ENCODE results near the gene NMNAT2.

The NMNAT2 gene

GRCh38 chr1:183363972-183364371 lies 54.2 kb downstream of the NMNAT2 start:
- no peak for DNase-seq

GRCh38 chr1:183361081-183361480 lies 57.1 kb downstream of the NMNAT2 start:
- no peak for DNase-seq

DNA sequence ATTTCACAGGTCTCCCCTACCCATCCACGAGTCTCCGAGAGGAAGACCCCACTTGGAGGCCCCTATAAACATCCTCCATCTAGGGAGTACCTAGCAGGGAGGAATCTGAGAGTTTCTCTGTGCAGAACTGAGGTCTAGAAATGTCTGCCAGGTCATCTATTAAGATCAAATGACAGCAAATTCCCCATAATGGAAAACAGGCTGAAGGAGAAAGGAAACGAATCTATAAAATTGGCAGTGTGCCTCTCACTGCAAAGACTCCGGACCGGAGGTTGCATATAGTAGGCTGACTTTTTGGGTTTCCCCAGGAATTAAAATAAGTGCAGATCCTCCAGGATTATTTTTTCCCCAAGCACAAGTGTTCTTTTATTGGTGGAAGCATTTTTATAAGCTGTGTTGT lies 57.7 kb downstream of the NMNAT2 start:
- DNase-seq, result no peak

GRCh38 chr1:183356534-183357182 lies 61.5 kb downstream of the NMNAT2 start:
- no peak for DNase-seq

- DNase-seq, result no peak
Observed at GRCh38 chr1:183355797-183356196, 62.4 kb downstream of the NMNAT2 start.

GRCh38 chr1:183355181-183355580 lies 63.0 kb downstream of the NMNAT2 start:
- DNase-seq, result no peak

DNA sequence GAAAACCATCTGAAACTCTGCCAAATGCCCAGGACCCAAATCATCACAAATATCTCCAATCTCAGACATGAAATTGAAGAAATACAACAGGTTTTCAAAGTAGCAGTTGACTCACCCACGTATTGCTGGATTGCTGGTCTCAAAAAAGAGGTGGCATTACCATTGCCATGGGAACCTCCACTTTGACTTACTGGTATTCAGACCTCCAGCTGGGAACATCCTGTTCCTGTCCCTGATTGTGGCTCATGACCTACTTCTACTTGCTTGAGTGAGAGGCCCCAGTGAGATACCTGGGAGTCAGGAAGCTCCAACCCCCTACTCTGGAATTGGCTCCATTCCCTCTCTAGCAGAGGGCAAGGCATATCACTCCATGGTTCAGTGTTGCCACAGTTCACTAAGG lies 64.6 kb downstream of the NMNAT2 start:
- no peak for DNase-seq

DNA sequence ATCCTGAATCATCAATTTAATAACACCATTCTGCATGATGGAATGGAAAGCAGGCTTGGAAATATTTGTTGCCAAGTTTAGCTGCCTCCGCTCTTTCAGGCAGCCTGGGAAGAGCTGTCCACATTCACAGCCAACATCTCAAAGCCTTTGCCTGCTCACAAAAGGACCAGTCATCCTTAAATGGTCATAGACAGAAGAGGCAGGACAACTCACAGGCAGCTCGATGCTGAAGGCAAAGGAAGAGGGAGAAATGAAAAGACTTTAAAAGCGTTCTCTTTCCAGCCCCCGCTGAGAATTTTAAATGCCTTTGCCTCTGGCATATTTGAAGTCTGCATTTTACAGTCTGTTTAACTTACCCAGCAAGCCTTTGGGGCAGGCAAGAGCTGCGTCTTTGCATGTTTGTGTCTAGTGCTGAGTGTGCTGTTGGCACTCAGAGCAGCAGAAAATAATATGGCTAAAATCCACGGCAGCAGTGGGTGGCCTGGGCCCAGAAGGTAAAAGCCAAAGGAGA lies 68.9 kb downstream of the NMNAT2 start:
- no peak for DNase-seq

- DNase-seq, result no peak
Observed at GRCh38 chr1:183346276-183346732, 71.9 kb downstream of the NMNAT2 start.

DNA sequence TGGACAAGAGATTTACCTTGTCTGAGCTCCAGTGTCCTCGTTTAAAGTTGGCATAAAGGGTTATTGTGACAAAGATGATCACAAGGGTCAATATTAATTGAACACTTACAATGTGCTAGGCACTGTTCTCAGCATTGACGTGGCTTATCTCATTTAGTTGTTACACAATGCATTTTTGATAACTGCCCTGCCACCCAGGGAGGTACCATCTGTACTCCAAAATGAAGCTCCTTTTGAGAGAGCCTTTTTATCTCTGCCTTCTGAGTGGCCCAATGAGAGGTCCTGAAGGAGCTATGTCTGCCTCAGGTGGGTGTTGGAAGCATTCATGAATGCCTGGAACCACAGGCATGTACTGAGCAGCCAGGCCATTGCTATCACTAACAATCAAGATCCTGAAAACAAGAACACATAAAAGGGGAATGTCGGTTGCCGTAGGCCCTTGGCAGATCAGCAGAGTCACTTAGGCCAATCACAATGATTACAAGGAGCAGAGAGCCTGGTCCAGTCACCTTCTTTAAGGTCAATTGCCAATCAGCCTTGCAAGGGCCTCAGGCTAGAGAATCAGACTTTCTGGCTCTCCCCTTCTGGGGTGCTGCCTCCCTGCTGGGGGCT lies 78.5 kb downstream of the NMNAT2 start:
- DNase-seq, result no peak

DNA sequence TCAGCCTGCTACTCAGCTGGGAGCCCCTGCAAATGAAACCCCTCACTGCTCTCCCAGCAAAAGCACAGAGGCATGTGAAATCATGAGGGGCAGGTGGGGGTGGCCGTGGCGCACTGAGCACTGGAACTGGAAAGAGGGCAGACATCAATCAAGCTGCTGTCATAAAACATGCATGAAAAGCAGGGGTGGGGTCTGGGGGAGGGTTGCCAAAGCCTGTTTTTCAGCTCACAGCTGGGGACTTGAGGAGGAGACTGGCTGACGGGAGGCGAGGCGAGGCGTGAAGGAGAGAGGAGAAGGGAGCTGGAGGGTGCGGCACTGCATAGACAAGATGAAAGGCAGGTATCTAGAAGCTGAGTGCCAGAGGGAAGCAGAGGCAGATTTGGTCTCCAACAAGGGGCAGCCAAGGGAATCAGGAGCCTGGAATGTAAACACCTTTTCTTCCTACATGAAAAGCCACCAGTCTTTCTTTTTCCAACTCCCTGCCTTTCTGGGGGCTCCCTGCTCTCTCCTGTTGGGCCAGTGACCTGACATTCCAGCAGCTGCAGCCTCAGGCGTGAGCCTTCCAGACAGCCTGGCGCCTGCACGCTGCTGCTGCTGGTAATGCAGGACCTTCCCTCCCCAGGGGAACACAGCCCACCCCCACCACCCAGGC lies 87.0 kb downstream of the NMNAT2 start:
- DNase-seq, result no peak

DNA sequence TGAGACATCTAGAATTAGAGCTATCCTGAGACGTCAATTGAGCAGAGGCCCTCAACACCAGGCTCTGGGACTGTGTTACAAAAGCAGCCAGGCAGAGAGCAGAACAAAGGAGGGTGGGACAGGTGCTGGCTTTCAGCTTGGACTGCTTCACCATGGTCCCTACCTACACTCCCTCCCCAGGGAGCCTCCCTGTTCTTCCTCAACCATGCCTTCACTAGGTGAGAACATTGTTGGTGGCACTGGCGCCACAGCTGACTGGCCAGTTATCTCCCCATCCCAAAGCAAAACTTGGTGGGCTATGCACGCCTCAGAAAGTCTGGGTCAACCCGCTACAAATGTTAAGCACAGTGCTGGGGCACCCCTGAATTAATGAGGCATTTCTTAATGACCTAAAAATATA lies 87.8 kb downstream of the NMNAT2 start:
- no peak for DNase-seq

GRCh38 chr1:183328371-183328770 lies 89.8 kb downstream of the NMNAT2 start:
- DNase-seq, result no peak

DNA sequence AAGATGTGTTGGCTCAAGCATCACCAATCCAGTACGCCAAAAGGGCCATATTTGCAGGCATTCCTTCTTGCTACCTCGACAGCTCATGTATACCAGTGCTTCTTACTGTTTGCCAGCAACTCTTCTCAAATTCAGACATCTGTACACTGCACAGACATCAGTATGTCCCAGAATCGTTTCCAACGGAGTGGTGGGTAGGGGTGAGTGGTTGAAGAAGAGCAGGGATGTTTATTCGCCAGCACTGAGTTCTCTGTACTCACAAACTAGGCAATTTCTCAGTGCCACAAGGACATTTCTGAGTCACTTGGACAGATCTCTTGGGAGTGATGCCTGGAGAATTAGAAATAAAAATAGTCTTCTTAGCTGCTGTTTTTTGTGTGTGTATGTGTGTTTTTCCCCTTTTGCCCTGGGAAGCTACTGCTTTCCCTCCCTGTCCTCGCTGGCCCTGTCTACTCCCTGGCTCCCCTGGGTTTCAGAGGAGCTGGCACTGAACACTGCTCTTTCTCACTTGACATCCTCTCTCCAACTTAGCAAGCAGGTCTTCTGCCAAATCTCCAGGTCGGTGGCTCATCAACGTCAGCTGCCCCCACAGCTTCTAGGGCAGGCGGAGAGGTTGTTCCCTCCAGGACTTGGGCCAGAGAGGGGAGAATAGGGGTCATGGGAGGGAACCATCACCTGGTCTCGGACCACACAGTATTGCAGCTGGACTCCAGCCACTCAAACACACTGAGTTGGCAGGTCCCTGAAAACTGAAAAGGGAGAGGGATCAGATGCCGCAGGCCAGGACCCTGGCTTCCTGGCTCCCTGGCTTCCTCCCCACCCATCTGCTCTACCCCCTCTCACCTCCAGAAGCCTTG lies 90.5 kb downstream of the NMNAT2 start:
- DNase-seq, result no peak

DNA sequence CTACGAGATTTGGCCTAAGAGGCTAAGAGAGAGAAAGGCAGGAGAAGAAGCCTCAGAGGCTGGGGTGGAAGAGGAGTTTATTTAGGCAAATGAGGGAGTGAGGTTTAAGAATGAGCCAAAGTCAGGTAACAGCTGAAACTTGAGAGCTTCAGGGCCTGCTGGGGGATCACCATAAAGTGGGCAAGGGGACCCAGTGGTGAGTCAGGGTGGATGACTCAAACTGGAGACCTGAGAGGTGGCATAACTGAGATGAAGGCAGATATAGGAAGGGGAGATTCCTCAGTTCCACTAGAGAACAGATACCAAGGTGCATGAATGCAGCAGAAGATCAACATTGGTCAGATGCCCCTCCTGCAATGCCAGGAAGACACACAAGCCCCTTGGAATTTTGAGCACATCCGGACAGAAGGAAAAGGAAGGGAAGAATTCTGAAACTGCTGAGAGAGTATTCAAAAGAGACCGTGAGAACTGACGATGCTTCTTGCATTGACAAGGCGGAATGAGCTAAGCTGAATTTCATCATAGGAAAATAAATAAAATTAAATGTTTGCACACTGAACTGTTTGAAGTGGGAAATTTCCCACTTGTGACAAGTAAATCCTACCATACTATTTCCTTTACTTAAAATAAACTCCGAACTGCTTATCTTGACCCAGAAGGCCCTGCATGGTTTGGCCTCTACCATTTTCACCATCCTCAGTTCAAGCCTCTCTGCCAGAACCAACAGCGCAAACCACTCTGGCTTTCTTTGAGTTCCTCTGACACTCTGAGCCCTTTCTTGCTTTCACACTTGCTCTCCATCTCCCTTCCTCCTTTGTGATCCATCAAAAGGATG lies 94.1 kb downstream of the NMNAT2 start:
- DNase-seq, result no peak

DNA sequence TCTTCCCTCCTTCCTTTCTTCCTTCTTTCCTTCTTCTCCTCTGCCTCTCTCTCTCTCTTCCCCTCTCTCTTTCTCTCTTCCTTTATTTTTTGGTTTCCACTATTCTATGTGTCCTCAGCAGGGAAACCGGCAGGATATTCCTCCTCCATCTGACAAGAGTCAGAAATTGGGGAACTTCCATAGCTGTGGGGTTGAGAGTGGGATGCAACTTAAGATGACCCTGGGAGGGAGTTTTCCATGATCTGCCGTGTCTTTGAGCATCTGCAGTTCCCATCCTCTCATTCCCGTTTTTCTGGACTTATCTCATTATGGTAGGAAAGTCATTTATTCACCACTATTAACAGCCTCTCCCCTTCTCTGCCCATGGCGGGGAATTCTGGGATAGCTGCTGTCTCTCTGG lies 98.6 kb downstream of the NMNAT2 start:
- DNase-seq, result no peak

DNA sequence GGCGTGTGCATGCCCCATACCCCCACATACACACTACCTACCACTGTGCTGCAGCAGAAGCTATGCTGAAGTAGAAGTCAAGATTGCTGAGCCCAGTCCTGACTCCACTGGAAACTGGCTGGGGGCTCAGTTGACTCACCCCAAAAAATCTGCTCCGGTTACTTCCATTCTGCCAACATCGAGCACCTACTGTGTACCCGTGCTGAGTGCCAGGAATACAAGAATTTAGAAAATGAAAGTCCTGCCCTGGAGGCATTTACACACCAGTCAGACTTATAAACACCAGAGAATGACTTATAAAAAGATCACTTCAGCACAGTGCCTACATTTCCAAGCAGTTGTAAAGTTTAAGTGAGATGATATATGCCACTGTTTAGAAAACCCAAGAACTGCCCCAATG lies 99.1 kb downstream of the NMNAT2 start:
- DNase-seq, result no peak

DNA sequence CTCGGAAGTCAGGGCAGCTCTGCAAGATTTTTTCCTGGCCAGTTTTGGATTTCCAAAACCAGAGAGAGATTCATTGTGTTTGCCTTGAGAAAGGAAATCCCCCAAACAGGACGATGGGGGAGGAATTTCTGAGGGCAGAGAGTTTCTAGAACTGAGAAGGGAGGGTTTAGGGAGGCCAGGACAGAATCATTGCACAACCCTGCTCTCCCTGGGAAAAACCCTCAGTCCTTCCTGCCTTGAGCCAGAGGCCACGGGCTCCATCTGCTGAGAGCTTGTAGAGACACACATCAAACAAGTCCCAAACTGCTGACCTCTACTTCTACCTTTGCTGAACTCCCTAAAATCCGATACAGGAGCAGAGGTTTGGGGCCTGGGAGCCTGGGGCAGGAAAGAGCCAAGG lies 99.7 kb downstream of the NMNAT2 start:
- no peak for DNase-seq

DNA sequence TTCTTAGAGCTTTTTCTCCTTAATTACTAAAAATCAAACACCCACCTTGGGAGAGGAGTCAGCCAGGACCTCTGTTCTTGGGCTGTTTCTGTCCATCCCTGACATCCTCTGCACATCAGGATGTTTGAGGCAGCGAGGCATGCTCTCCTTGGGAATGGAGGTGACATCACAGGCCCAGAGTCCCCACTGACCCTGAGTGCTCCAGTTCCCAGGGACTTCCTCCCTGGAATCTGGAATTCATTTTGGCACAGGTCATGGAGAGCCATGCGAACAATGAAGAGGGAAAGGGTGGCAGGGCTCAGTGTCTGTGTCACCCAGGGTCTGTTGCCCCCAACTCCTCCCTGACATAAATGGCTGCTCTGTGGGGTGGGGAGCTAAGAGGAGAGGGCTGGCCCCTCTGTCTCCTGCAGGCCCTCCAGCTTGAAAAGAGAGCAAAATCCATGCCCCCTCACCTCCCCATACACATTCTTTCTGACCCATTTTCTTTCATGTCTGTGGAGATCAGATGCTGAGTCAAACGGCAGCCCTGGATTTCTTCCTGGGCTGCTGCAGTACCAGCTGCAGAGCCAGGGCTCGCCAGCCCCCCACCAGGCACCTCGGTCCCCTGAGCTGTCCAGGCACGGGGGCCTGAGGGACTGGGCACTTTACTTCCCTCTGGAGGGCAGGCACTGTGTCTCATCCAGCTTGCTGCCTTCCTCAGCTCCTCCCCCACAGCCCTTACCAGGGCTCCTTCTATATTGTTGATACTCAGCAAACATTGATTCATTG lies 102.0 kb downstream of the NMNAT2 start:
- no peak for DNase-seq

GRCh38 chr1:183313063-183313462 lies 105.1 kb downstream of the NMNAT2 start:
- DNase-seq, result no peak

DNA sequence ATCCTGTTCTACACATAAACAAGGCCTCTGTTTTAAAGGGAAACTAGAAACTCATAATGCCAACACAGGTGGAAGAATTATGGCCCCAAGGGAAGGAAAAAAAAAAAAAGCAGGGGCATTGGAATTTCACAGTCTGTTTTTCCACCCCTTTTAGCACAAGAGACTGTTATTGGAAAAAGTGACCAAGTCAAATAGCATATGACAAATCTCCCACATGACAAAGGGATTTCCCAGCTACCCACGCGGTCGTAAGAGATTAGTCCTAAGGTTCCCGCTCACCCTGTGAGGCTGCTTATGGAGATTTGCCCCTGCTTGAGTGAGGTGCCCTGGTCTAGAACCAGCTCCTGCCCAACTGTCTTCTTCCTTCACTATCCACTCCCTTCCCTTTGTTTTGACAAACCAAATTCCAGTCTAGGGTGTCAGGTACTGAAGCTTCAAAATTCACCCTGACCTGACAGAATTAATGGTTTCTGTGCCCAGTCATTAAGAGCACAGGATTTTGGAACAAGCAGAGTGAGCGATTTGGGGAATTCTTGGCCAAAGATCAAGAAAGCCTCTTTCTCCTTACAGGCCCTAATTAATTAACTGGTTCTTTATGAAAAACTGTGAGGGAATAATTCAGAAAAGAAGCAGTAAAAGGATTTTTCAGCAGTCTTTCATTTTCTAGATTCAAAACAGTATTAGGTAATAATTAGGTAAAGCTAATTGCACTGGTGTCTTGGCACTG lies 107.3 kb downstream of the NMNAT2 start:
- DNase-seq, result no peak
